Measurements from ENCODE around the gene ABHD1. TPM values are rescaled to one million over a fixed set of nuclear protein-coding genes. Genes with fewer than 3 reads are reported as not detected.

ABHD1 gene
- total RNA-seq, 1 donor from 2014 or later, result not detected

GRCh38 chr2:27091746-27092695, 31.6 kb upstream of the ABHD1 start:
- Histone ChIP-seq H3K4me3 (ENCODE audit: low read depth, low read length) (no peak overlapping the region), H3K36me3 (ENCODE audit: control insufficient read depth, insufficient read depth, low read length) (no peaks in the 10 kb centered on the region), H3K27me3 (ENCODE audit: control insufficient read depth, insufficient read depth, low read length) (no peaks in the 10 kb centered on the region)
- no peak for DNase-seq (ENCODE audit: low read depth)
- no peak for TF ChIP-seq CTCF (IDR thresholded peaks at IDR 0.05; ENCODE audit: insufficient read depth, low read length, poor library complexity, severe bottlenecking)

GRCh38 chr2:27092696-27093429, 30.8 kb upstream of the ABHD1 start:
- DNase-seq (ENCODE audit: low read depth), result no peak
- no peak for TF ChIP-seq CTCF (IDR thresholded peaks at IDR 0.05; ENCODE audit: insufficient read depth, low read length, poor library complexity, severe bottlenecking)
- Histone ChIP-seq H3K27me3 (ENCODE audit: control insufficient read depth, insufficient read depth, low read length) (no peaks in the 10 kb centered on the region), H3K4me3 (ENCODE audit: low read depth, low read length) (no peak overlapping the region), H3K36me3 (ENCODE audit: control insufficient read depth, insufficient read depth, low read length) (no peaks in the 10 kb centered on the region)

- Histone ChIP-seq H3K27me3 (ENCODE audit: control insufficient read depth, insufficient read depth, low read length) (no peaks in the 10 kb centered on the region), H3K36me3 (ENCODE audit: control insufficient read depth, insufficient read depth, low read length) (no peaks in the 10 kb centered on the region), H3K4me3 (ENCODE audit: low read depth, low read length) (no peak overlapping the region)
- DNase-seq (ENCODE audit: low read depth), result no peak
- TF ChIP-seq CTCF (IDR thresholded peaks at IDR 0.05; ENCODE audit: insufficient read depth, low read length, poor library complexity, severe bottlenecking), result no peak
These were observed 29.9 kb upstream of the ABHD1 start for GRCh38 chr2:27093430-27094352.

GRCh38 chr2:27094353-27094984, 29.1 kb upstream of the ABHD1 start:
- Histone ChIP-seq H3K4me3 (ENCODE audit: low read depth, low read length) (no peak overlapping the region), H3K27me3 (ENCODE audit: control insufficient read depth, insufficient read depth, low read length) (no peaks in the 10 kb centered on the region), H3K36me3 (ENCODE audit: control insufficient read depth, insufficient read depth, low read length) (no peaks in the 10 kb centered on the region)
- DNase-seq (ENCODE audit: low read depth), result no peak
- TF ChIP-seq CTCF (IDR thresholded peaks at IDR 0.05; ENCODE audit: insufficient read depth, low read length, poor library complexity, severe bottlenecking), result no peak

GRCh38 chr2:27095427-27095744, 28.2 kb upstream of the ABHD1 start:
- Histone ChIP-seq H3K36me3 (ENCODE audit: control insufficient read depth, insufficient read depth, low read length) (no peaks in the 10 kb centered on the region), H3K4me3 (ENCODE audit: low read depth, low read length) (no peak overlapping the region), H3K27me3 (ENCODE audit: control insufficient read depth, insufficient read depth, low read length) (no peaks in the 10 kb centered on the region)
- TF ChIP-seq CTCF (IDR thresholded peaks at IDR 0.05; ENCODE audit: insufficient read depth, low read length, poor library complexity, severe bottlenecking), result no peak
- no peak for DNase-seq (ENCODE audit: low read depth)

Measured in kidney epithelial cell (primary cell).